Prostate gland (tissue), 2 donors: ENCODE results near the gene MRPL34.

Experiments
- CTCF ChIP-seq, 4 experiments: fragments of 200-600 bp in 2 of 4; fragments of 450-650 bp in 2 of 4; sonication (generic) in 2 of 4; IDR thresholded peaks; 1 replicate in 3 of 4; 2 replicates in 1 of 4; pipeline ENCODE4 v1.5.1; 2016 to 2019; ENCODE audit warnings: antibody characterized with exemption in 4 of 4, mild to moderate bottlenecking in 2 of 4, moderate library complexity in 2 of 4
- POLR2A ChIP-seq: fragments of 450-650 bp; IDR thresholded peaks from one replicate; pipeline ENCODE4 v1.6.1; 2016; ENCODE audit warnings: antibody characterized with exemption, mild to moderate bottlenecking

- TF ChIP-seq CTCF (IDR thresholded peaks at IDR 0.05) (no peak), POLR2A (no peak)
Observed at GRCh38 chr19:17340871-17341357, 35.2 kb downstream of the MRPL34 start.
